Measurements from ENCODE around the gene G6PC3. TPM values are rescaled to one million over a fixed set of nuclear protein-coding genes. Genes with fewer than 3 reads are reported as not detected.
"Not testable (repeated sequence)": the region's sequence is repeated elsewhere in the genome, so short reads cannot be mapped to it uniquely, and the experiment has no call there.

Gene G6PC3
- total RNA-seq, 2 donors from 2014 or later = 88.8 to 129 TPM

- Mint-ChIP-seq H3K4me1 (peaks cover 4% of the 10 kb centered on the region), H3K27ac (peak overlapping the region; percentile 99), H3K36me3 (ENCODE audit: low read depth) (peaks cover 18% of the 10 kb centered on the region), H3K9me3 (no peaks in the 10 kb centered on the region), H3K27me3 (ENCODE audit: insufficient read depth) (no peaks in the 10 kb centered on the region), H3K4me3 (peak overlapping the region; percentile 65)
- Histone ChIP-seq H3K36me3 (ENCODE audit: control insufficient read depth, insufficient read depth, low read length) (peaks cover 19% of the 10 kb centered on the region), H3K4me1 (ENCODE audit: control insufficient read depth, insufficient read depth, low read length) (peaks cover 5% of the 10 kb centered on the region), H3K27ac (ENCODE audit: low read depth, low read length) (peak overlapping the region; percentile 96), H3K9me3 (ENCODE audit: control insufficient read depth, low read length) (no peaks in the 10 kb centered on the region), H3K27me3 (ENCODE audit: control insufficient read depth, insufficient read depth, low read length, poor library complexity, severe bottlenecking) (no peaks in the 10 kb centered on the region), H3K4me3 (ENCODE audit: low read length) (peak overlapping the region; percentile 79), H3K9ac (ENCODE audit: extremely low read depth, low read length, poor library complexity, severe bottlenecking) (peak overlapping the region; percentile 74)
- 4 to 16% methylated on average over 5 to 12 of the region's 12 CpGs for WGBS, 2 experiments (ENCODE audit: insufficient coverage in 1 of 2, insufficient read length in 1 of 2)
- peak; percentile 99 for DNase-seq
- no peak for TF ChIP-seq CTCF (conservative IDR thresholded peaks at IDR 0.05)
These were observed 25.3 kb downstream of the G6PC3 start for GRCh38 chr17:44095647-44096496.

DNA sequence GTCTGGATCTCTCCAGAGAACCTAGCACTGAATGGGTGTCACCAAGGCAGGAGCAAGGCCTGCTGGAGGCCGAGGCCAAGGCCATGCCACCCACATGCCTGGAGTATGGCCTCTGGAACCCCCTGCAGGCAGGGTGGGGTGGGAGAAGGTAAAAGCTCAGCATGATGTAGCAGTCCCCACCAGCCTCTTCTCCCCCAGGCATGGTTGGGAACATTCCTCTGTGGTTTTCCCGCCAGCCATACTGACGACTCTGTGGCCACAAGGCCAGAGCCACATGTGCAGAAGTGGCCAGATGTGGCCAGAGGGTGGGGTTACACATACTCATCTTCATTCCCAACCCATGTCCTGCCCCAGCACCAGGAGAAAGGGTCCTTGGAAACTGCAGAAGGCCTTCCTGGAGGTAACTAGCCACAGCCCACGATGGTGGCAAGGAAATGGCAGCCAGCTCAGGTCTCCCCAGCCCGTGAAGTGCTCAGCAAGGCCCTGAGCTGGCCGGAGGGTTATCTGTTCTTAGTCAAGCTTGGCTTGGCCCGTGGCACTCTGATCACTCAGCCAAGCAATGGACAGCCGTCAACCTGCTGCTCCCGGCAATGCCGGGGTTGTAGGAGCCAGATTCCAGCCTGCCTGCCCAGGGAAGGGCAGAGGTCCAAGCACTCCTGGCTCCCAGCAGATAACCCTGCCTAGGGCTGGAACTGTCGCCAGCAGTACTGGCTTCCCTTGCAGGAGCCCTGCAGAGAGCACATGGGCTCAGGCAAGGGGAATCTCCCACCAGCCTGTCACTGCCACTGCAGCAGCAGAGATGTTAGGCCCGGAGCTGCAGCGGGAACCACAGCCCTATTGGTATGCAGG lies 26.8 kb downstream of the G6PC3 start:
- H3K9me3 Mint-ChIP-seq = no peaks in the 10 kb centered on the region
- WGBS, 2 experiments (ENCODE audit: insufficient coverage in 1 of 2, insufficient read length in 1 of 2) = 86 to 87% methylated on average over 11 to 13 of the region's 13 CpGs

GRCh38 chr17:44101858-44102257 lies 31.3 kb downstream of the G6PC3 start:
- Mint-ChIP-seq H3K4me1 (peaks cover 11% of the 10 kb centered on the region), H3K36me3 (ENCODE audit: low read depth) (peaks cover 11% of the 10 kb centered on the region)
- DNase-seq; H3K9me3 Mint-ChIP-seq; H3K4me3 Mint-ChIP-seq; H3K27me3 Mint-ChIP-seq (ENCODE audit: insufficient read depth); H3K4me1 ChIP-seq (ENCODE audit: control insufficient read depth, insufficient read depth, low read length); H3K27ac ChIP-seq (ENCODE audit: low read depth, low read length); H3K9ac ChIP-seq (ENCODE audit: extremely low read depth, low read length, poor library complexity, severe bottlenecking); H3K9me3 ChIP-seq (ENCODE audit: control insufficient read depth, low read length); H3K27ac Mint-ChIP-seq; H3K4me3 ChIP-seq (ENCODE audit: low read length); H3K27me3 ChIP-seq (ENCODE audit: control insufficient read depth, insufficient read depth, low read length, poor library complexity, severe bottlenecking): not testable (repeated sequence)
- 88 to 89% methylated on average over 1 to 4 of the region's 6 CpGs for WGBS, 2 experiments (ENCODE audit: insufficient coverage in 1 of 2, insufficient read length in 1 of 2)
- peaks cover 19% of the 10 kb centered on the region for H3K36me3 ChIP-seq (ENCODE audit: control insufficient read depth, insufficient read depth, low read length)

More for the DNA sequence above, 26.8 kb downstream of the G6PC3 start:
- Mint-ChIP-seq H3K36me3 (ENCODE audit: low read depth) (peaks cover 9% of the 10 kb centered on the region), H3K4me3 (no peak overlapping the region), H3K27ac (peak overlapping the region; percentile 99), H3K27me3 (ENCODE audit: insufficient read depth) (no peaks in the 10 kb centered on the region), H3K4me1 (peaks cover 4% of the 10 kb centered on the region)
- H3K4me1 ChIP-seq (ENCODE audit: control insufficient read depth, insufficient read depth, low read length) = peaks cover 5% of the 10 kb centered on the region
- TF ChIP-seq CTCF (conservative IDR thresholded peaks at IDR 0.05) = no peak
- H3K9ac ChIP-seq (ENCODE audit: extremely low read depth, low read length, poor library complexity, severe bottlenecking) = no peak overlapping the region
- DNase-seq = no peak
- H3K36me3 ChIP-seq (ENCODE audit: control insufficient read depth, insufficient read depth, low read length) = peaks cover 10% of the 10 kb centered on the region
- H3K27me3 ChIP-seq (ENCODE audit: control insufficient read depth, insufficient read depth, low read length, poor library complexity, severe bottlenecking) = no peaks in the 10 kb centered on the region
- no peaks in the 10 kb centered on the region for H3K9me3 ChIP-seq (ENCODE audit: control insufficient read depth, low read length)
- peak overlapping the region; percentile 96 for H3K27ac ChIP-seq (ENCODE audit: low read depth, low read length)
- H3K4me3 ChIP-seq (ENCODE audit: low read length) = no peak overlapping the region
